ENCODE results near the gene GSTCD. TPM values are rescaled to one million over a fixed set of nuclear protein-coding genes. Genes with fewer than 3 reads are reported as not detected.

Gene GSTCD
- total and polyA plus RNA-seq, 9 of the 15 experiments (the other 6 are each of a cell fraction or from before 2014, with no cell fraction given), result 4.5 to 36.3 (median 16.0) TPM

- in situ Hi-C loops (cut with MboI), result no loop called here
- no peaks in the 10 kb centered on the region for H4K20me1 ChIP-seq (replicated peaks; ENCODE audit: control insufficient read depth, insufficient read depth, low read length)
- H3K27me3 ChIP-seq (ENCODE audit: control insufficient read depth in 2 of 2, insufficient read depth in 2 of 2, low read length in 2 of 2), result no peaks in the 10 kb centered on the region
- no peaks in the 10 kb centered on the region for H3K79me2 ChIP-seq (ENCODE audit: control insufficient read depth, insufficient read depth, low read length)
- no peak for FAIRE-seq
- H3K27ac ChIP-seq (ENCODE audit: extremely low read depth, low read depth, low read length), result no peak overlapping the region
- no peak overlapping the region for H3K9ac ChIP-seq (ENCODE audit: insufficient read depth in 1 of 2, low read depth in 2 of 2, low read length in 2 of 2)
- no peaks in the 10 kb centered on the region for H3K4me1 ChIP-seq (replicated peaks in 1 of 2; ENCODE audit: control insufficient read depth in 2 of 2, insufficient read depth in 2 of 2, low read length in 2 of 2)
- DNase-seq (ENCODE audit: extremely low read depth in 1 of 4, low spot score in 3 of 4), result no peak
- intact Hi-C loops (cut with micrococcal nuclease), result no loop called here
- ATAC-seq, result no peak
- no TSS peak for BruUV-seq (replicated peaks)
- 0% methylated on average over 2 of the region's 2 CpGs for WGBS (ENCODE audit: insufficient coverage, low coverage, missing lambda C conversion rate)
- no peak overlapping the region for H3K4me2 ChIP-seq (ENCODE audit: insufficient read depth, low read length)
- no peaks in the 10 kb centered on the region for H3K36me3 ChIP-seq (ENCODE audit: control insufficient read depth, insufficient read depth, low read length)
- ChIA-PET POLR2A (no interaction called here), CTCF (ENCODE audit: low intra/inter-chr PET ratio) (no interaction called here)
- TF ChIP-seq CREM (IDR thresholded peaks at IDR 0.05; ENCODE audit: low read depth), result no peak
- no peak for TF ChIP-seq ZNF592 (IDR thresholded peaks at IDR 0.05)
- TF ChIP-seq GABPB2 (CRISPR knock-in tag; conservative IDR thresholded peaks at IDR 0.05), result no peak
- no peak for TF ChIP-seq GATAD2B (IDR thresholded peaks at IDR 0.05; ENCODE audit: borderline replicate concordance)
- no peak for TF ChIP-seq TAF7 (tag; IDR thresholded peaks at IDR 0.05)
- no peak for TF ChIP-seq ZNF174 (CRISPR knock-in tag; IDR thresholded peaks at IDR 0.05)
- no peak for TF ChIP-seq ARID3B (CRISPR knock-in tag; IDR thresholded peaks at IDR 0.05; ENCODE audit: borderline replicate concordance)
- no peak for TF ChIP-seq RNF2 (IDR thresholded peaks at IDR 0.05)
- TF ChIP-seq ZNF766 (CRISPR knock-in tag; conservative IDR thresholded peaks at IDR 0.05), result no peak
- no peak for TF ChIP-seq TRIM25 (IDR thresholded peaks at IDR 0.05; ENCODE audit: borderline replicate concordance)
- no peak for TF ChIP-seq TCF7 (IDR thresholded peaks at IDR 0.05; ENCODE audit: borderline replicate concordance)
- no peak for TF ChIP-seq ZBTB33 (CRISPR knock-in tag; IDR thresholded peaks at IDR 0.05)
- H2AFZ ChIP-seq (ENCODE audit: low read depth, low read length), result no peak overlapping the region
- no peaks in the 10 kb centered on the region for H3K9me1 ChIP-seq (ENCODE audit: control insufficient read depth, insufficient read depth, low read length)
- no peak overlapping the region for H3K4me3 ChIP-seq
- no peaks in the 10 kb centered on the region for H3K9me3 ChIP-seq (replicated peaks; ENCODE audit: control insufficient read depth, insufficient read depth, low read depth, low read length)
Observed at GRCh38 chr4:105671301-105671700, 37.3 kb upstream of the GSTCD start.
